Right cardiac atrium (tissue), 5 donors: Measurements from ENCODE around the gene DPYSL3. TPM values are rescaled to one million over a fixed set of nuclear protein-coding genes. Genes with fewer than 3 reads are reported as not detected.

ENCODE experiments used
- ATAC-seq, 2 donors: fragments of 200-7000 bp; cut with Tn5 transposase; one replicate each; pipeline versions ENCODE4 v1.8.0 to v1.9.1; 2020; ENCODE audit warnings: moderate library complexity in 2 of 2, mild to moderate bottlenecking in 1 of 2
- DNase-seq, 3 donors: peaks; one replicate each; pipeline ENCODE4 v3.0.0-alpha.2; 2020
- H3K27ac ChIP-seq: one replicate; pipeline ENCODE4 v1.5.1; 2013; ENCODE audit warnings: mild to moderate bottlenecking, low read length, control low read depth, moderate library complexity
- H3K27me3 ChIP-seq: one replicate; pipeline ENCODE4 v1.6.1; 2013; ENCODE audit not compliant: control insufficient read depth, insufficient read depth
- H3K4me1 ChIP-seq: one replicate; pipeline ENCODE4 v1.6.1; 2013; ENCODE audit warnings: low read length; ENCODE audit not compliant: control insufficient read depth, insufficient read depth
- H3K4me3 ChIP-seq: one replicate; pipeline ENCODE4 v1.5.1; 2013; ENCODE audit warnings: low read length, control low read depth
- H3K9me3 ChIP-seq: one replicate; pipeline ENCODE4 v1.6.1; 2013; ENCODE audit warnings: low read length; ENCODE audit not compliant: control insufficient read depth
- WGBS: extraction: QIAGEN DNeasy Blood & Tissue Kit; methylation state at CpG from one replicate; pipeline ENCODE4 v1.1.7; 2013; 5-methylcytosine and 5-hydroxymethylcytosine counted together
- intact Hi-C, 4 donors: fragments of 100-400 bp; cut with DNase I; formaldehyde crosslinking; loops; one replicate each; pipeline versions ENCODE4 v1.11.0 to v1.14.0; 2022 to 2023
- polyA plus RNA-seq: library from polyadenylated mRNA; stranded (reverse); fragments of 200-250 nt; gene quantifications from one replicate; pipeline ENCODE4 v1.2.3, GENCODE V29; 2013
- total RNA-seq, 4 donors: library from RNA; stranded (reverse); fragmentation: NEBNext Ultra II Directional; extraction: Animal tissue kit (Norgen Biotek cat#: 25700); gene quantifications; one replicate each; pipeline ENCODE4 v1.2.1, GENCODE V29; 2021
- donor health status: healthy with polysubstance abuse.
- donor health status: DM: no; HTN: yes; CAD: no.
- donor health status: DM: no; HTN: no; CAD: no.
- donor health status: DM: no; HTN: yes; CAD: no; lungs with severe emphysema.
- donor health status: DM: yes; HTN: yes; CAD: no.

Gene DPYSL3
- total and polyA plus RNA-seq, 5 donors, result 23.2 to 95.1 (median 47.3) TPM

DNA sequence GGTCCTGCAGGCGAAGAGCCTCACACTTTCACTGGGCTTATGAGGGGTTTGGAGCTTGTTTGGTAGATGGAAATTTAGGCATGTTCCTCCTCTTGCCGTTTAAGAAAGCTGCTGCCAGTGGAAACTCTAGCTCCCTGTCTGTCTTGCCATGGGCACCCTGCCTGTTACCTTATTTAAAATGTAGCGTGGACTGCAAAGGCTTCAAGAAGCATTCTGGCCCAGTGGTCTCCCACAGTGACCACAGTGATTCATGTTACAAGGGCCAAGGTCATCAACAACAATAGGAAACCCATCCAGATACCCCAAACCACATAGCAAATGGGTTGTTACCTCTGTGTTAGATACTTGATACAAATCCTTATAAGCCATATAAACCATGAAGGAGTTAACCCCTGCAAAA is 96.6 kb downstream of the DPYSL3 start:
- Histone ChIP-seq H3K4me3 (no peak overlapping the region), H3K4me1 (peaks cover 4% of the 10 kb centered on the region), H3K9me3 (no peaks in the 10 kb centered on the region), H3K27ac (no peak overlapping the region), H3K27me3 (no peaks in the 10 kb centered on the region)
- intact Hi-C loops, result no loop called here
- DNase-seq (no peak), ATAC-seq (no peak)
- 82% methylated on average over 3 of the region's 3 CpGs for WGBS

DNA sequence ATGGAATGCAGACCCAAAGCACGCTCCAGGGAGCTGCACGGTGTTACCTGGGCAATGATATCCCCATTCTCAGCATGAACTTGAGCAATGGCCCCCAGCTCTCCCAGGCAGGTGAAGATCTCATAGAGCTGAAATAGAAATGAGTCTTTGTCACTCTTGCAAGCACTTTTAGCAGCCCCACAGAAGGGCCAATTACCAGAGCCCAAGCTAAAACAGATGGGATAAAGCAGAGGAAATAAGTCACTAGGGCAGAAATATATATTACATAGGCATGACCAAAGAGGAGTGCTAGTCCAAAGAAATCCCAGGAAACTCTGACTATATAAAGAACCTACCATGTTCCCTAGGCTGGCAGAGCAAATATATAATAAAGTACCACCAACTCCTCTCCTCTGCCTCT is 97.3 kb downstream of the DPYSL3 start:
- DNase-seq, result no peak
- WGBS, result 98% methylated on average over 2 of the region's 2 CpGs
- intact Hi-C loops, result no loop called here
- H3K27me3 ChIP-seq, result no peaks in the 10 kb centered on the region
- ATAC-seq, result no peak
- no peak overlapping the region for H3K4me3 ChIP-seq
- H3K9me3 ChIP-seq, result no peaks in the 10 kb centered on the region
- H3K4me1 ChIP-seq, result peaks cover 2% of the 10 kb centered on the region
- H3K27ac ChIP-seq, result no peak overlapping the region

DNA sequence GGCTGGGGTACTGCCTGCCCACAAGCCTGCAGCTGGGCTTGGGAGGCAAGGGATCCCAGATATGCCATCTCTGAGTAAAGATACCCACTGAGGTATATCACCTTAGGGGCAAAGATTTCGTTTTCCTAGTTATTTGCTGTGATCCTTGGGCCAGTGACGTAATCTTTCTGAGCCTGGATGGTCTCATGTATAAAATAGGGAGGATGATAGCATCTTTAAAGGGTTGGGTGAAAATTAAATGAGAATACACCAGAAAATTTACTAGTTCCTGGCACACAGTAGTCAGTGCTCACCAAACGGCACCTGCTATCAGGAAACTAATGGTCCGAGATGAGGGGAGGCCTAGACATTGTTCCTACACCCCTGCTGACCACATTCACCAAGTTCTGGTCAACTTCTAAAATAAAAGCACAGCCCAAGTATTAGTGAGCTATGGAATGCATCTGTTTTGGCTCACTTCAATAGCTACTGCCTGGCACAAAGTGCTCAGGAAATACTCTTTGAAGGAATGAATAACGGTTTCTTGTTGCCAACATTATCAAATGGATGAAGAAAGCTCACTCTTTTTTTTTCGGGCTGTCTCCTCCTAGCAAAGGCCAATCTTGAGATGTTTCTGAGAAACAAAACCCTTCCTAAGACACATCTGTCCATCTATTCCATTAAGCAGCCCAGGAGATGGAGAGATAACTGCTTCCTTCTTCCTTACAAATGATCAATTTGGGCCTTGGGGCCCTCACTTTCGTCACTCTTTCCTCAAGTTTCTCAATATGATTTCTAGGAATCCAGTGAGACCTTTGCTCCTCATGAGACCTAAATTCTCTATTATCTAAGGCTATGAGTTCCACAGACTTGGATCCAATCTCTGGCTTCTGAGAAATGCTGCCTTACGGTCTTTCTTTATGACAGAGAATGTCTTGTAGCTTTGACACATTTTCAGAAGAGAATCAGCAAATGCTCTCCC is 98.2 kb downstream of the DPYSL3 start:
- ATAC-seq, result peak; percentile 12 to 24
- 63% methylated on average over 8 of the region's 8 CpGs for WGBS

DNA sequence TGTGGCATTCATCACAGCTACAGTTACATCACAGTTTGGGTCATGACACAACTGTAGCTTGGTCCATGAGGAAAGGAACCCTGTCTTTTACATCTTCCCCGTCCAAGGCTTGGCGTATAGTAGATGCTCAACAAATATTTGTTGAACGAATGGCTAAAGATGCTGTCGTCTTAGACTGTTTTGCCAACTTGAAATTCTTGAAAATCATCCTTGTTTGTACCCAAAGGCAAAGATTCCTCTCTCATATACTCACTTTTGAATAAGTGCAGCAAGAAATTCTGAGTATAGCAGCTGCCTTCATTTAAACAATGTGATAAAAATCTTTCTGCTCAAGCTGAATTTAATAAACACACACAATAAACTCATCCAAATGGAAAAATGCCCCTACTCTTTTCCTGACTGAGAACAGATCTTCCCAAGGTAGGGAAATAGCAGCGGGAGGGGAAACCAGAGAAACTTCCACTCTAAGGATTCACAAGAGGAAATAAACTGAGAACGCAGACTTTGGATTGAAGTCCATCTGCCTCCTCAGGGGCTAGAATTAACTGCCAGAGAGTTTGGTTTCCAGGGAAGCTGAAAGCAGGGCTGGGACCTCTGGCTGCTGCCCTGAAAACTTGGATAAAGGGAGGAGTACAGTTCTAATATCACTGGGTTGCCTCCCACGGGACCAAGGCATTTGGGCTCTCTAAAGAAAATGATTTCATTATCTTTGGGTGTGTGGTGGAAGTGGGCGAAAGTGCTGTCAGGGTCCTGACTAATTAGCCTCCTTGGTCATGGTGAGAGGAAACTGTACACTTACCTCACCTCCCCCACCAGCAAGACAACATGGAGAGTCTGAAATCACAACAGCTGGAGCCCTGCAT is 99.1 kb downstream of the DPYSL3 start:
- H3K4me1 ChIP-seq, result peaks cover 4% of the 10 kb centered on the region
- no peaks in the 10 kb centered on the region for H3K9me3 ChIP-seq
- peak; percentile 71 to 88 (median 76) for DNase-seq
- peak; percentile 75 to 84 for ATAC-seq
- H3K27ac ChIP-seq, result peak overlapping the region; percentile 3
- H3K27me3 ChIP-seq, result no peaks in the 10 kb centered on the region
- intact Hi-C loops, result no loop called here
- H3K4me3 ChIP-seq, result no peak overlapping the region
- WGBS, result 57% methylated on average over 8 of the region's 8 CpGs

More for the DNA sequence above, 98.2 kb downstream of the DPYSL3 start:
- Histone ChIP-seq H3K4me3 (no peak overlapping the region), H3K9me3 (no peaks in the 10 kb centered on the region), H3K27me3 (no peaks in the 10 kb centered on the region), H3K4me1 (peaks cover 4% of the 10 kb centered on the region), H3K27ac (peak overlapping the region; percentile 3)
- intact Hi-C loops, result no loop called here
- no peak for DNase-seq

DNA sequence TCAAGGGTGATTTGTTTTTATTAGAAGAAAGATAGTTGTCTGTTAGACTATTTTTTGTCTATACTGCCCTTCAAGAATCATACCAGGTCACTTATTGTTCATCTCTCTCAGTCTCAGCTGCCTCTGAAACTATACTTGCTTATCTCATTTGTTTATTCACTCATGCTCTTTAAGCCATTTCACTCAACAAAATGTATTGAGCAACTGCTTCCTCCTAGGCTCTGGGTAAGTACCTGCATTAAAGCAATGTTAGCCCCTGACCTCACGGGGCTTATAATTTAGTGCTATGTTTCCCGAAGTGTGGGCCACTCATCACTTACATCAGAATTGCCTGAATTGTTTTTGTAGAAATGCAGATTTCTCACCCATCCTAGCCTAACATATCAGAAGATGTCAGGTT is 100.9 kb downstream of the DPYSL3 start:
- H3K27ac ChIP-seq, result no peak overlapping the region
- no peak for DNase-seq
- H3K4me3 ChIP-seq, result no peak overlapping the region
- no peak for ATAC-seq
- 95% methylated on average over 2 of the region's 2 CpGs for WGBS
- peaks cover 11% of the 10 kb centered on the region for H3K4me1 ChIP-seq
- H3K27me3 ChIP-seq, result no peaks in the 10 kb centered on the region
- intact Hi-C loops, result no loop called here
- no peaks in the 10 kb centered on the region for H3K9me3 ChIP-seq

DNA sequence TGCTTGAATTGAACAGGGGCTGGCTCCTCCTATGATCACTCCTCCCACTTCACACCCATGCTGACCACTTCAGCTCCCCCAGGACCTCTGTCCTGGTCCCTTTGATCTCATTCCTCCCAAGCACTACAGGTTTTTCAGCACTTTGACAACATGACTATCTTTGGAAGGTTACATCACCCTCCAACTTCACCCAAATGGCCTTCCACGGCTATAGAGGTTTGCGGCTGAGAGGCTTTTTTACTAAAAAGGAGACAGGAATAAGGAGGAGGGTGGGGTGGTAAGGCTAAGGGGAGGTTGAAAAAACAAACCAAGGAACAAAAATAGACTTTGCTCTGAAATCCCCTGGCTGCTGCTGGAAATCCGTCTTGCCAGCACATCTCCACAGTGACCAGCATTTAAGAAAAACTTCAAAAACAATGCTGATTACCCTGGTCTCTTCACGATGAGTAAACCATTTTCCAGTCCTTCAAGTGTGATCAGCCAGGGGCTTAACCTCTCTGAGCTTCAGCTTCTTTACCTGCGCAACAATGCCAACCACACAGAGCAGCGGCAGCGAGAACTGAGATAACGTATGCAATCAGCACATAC is 102.7 kb downstream of the DPYSL3 start:
- H3K9me3 ChIP-seq, result no peaks in the 10 kb centered on the region
- no peak for DNase-seq
- no peak for ATAC-seq
- WGBS, result 31% methylated on average over 8 of the region's 8 CpGs
- H3K4me1 ChIP-seq, result peaks cover 11% of the 10 kb centered on the region
- no peaks in the 10 kb centered on the region for H3K27me3 ChIP-seq
- H3K27ac ChIP-seq, result no peak overlapping the region
- intact Hi-C loops, result no loop called here
- H3K4me3 ChIP-seq, result no peak overlapping the region

DNA sequence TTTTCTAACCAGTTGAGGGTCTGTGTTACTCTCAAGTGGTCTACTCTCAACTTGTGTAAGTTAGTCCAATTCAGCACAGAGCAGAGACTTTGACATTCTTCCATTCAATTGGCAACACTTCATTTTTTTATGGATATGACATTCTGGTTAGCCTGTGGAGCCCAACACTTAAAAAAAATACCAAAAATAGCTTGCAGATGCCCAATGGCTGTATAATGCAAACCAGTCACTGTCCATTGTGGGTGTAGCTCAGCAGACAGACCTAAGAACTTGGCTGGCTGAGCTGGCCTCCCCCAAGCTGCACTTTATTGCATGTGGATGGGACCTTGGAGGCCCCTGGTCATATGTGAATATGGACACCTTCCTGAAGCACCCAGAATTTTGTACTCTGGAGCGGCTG is 103.2 kb downstream of the DPYSL3 start:
- H3K4me1 ChIP-seq, result peaks cover 11% of the 10 kb centered on the region
- WGBS, result 90% methylated on average over 1 of the region's 1 CpG

DNA sequence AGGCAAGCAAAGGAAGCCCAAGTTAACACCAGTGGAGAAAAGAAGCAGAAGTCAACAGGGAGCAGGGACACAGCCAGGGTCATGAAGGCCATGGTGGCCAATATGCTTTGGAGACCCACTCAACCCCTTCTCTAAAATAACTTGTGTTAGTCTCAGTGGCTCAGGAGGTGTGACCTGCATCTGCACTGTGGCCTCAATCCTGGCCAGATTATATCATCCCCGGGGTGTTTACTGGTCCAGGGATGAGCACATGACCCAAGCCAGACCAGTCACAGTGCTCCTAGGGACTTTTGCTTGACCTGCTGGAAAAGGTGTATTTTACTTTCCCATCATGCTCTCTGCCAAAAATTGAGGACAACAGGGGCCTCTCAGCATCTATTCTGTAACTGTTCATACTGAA is 105.2 kb downstream of the DPYSL3 start:
- Histone ChIP-seq H3K27ac (peak overlapping the region; percentile 99), H3K4me3 (no peak overlapping the region), H3K4me1 (peaks cover 13% of the 10 kb centered on the region), H3K27me3 (no peaks in the 10 kb centered on the region), H3K9me3 (no peaks in the 10 kb centered on the region)
- intact Hi-C loops, result no loop called here
- 85% methylated on average over 1 of the region's 1 CpG for WGBS
- DNase-seq (no peak), ATAC-seq (no peak)

More for the DNA sequence above, 103.2 kb downstream of the DPYSL3 start:
- DNase-seq, result no peak
- H3K4me3 ChIP-seq, result no peak overlapping the region
- peak overlapping the region; percentile 25 for H3K27ac ChIP-seq
- no peak for ATAC-seq
- H3K27me3 ChIP-seq, result no peaks in the 10 kb centered on the region
- no peaks in the 10 kb centered on the region for H3K9me3 ChIP-seq
- intact Hi-C loops, result no loop called here

DNA sequence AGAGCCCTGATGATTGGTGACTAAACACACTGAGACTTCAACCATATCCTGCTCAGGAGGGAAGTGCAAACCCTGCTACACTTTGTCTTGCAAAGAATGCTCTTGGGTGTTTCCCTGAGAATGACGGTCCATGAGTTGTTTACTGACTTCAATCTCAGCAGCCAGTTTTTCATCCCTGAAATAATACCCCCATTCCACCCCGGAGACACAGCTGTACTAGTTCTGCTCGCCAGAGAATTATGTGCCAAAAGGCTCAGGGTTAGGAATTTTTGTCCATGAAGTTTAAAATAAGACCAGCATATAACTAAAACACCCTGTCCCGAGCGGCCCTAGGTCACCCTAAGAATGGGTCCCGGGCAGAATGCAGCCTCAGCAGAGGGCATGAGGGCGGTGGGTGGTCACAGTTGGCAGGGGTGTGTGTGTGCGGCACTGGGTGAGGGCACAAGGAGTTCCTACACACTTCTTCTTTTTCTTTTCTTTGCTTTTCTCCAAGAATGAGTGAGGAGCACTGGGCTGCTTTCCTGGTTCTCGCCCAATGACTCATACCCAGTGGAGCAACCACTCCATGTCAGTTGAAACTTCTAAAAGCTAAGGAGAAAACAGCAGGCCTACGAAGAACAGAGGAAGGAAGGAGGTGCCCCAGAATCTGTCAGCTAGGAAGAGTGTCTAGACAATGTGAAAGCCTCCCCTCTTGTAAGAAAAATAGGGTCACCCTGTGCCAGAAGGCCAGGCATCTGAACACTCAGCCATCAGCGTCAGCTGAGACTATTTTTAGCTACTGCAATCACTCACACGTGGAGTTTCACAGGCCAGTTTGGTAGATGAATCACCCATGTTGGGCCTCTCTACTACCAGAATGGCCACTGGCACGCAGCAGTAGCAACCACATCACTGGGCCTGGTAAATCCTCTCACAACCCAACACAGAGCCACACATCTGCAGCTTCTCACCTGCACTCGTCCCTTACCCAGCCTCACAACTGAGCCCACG is 105.9 kb downstream of the DPYSL3 start:
- H3K27me3 ChIP-seq, result no peaks in the 10 kb centered on the region
- intact Hi-C loops, result no loop called here
- ATAC-seq, result peak; percentile 87 to 94
- DNase-seq, result peak; percentile 68 to 80 (median 75)
- H3K9me3 ChIP-seq, result no peaks in the 10 kb centered on the region
- no peak overlapping the region for H3K4me3 ChIP-seq
- peaks cover 13% of the 10 kb centered on the region for H3K4me1 ChIP-seq
- peak overlapping the region; percentile 99 for H3K27ac ChIP-seq
- WGBS, result 45% methylated on average over 15 of the region's 15 CpGs

DNA sequence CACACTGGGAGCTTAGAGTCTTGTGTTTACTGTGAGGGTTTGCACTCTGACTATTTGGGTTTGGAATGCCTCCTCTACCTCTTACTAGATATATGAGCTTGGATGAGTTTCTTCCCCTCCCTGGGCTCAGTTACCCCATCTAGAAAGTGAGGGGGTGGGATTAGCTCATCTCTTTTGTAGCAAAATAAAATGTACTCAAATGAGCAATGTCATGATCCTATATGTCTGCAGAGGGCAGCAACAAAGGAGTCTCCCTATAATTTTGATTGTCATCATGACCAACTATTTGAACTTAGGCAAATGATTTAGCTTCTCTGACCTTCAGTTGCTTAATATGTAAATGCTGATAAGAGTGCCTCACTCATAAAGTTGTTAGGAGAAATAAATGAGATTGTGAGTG is 109.0 kb downstream of the DPYSL3 start:
- no peak for ATAC-seq
- Histone ChIP-seq H3K4me3 (no peak overlapping the region), H3K27me3 (no peaks in the 10 kb centered on the region), H3K4me1 (peaks cover 15% of the 10 kb centered on the region), H3K9me3 (no peaks in the 10 kb centered on the region), H3K27ac (no peak overlapping the region)
- intact Hi-C loops, result no loop called here
- no peak for DNase-seq
